Muscle of back (tissue), 11 donors: ENCODE measurements around the gene CCDC97. TPM values are rescaled to one million over a fixed set of nuclear protein-coding genes. Genes with fewer than 3 reads are reported as not detected.
"Not testable (repeated sequence)": the region's sequence is repeated elsewhere in the genome, so short reads cannot be mapped to it uniquely, and the experiment has no call there.

Experiments used
- DNase-seq, 3 donors: peaks; one replicate each; pipeline versions ENCODE4 v3.0.0 to v3.0.0-alpha.2; 2013
- polyA plus RNA-seq, 10 donors: library from polyadenylated mRNA; unstranded; fragments of 120-200 nt; gene quantifications; one replicate each; pipeline ENCODE4 v1.2.1, GENCODE V29; 2013; ENCODE audit not compliant: insufficient read length in 10 of 10

The CCDC97 gene
- polyA plus RNA-seq, 10 donors = 31.3 to 35.7 (median 33.2) TPM

DNA sequence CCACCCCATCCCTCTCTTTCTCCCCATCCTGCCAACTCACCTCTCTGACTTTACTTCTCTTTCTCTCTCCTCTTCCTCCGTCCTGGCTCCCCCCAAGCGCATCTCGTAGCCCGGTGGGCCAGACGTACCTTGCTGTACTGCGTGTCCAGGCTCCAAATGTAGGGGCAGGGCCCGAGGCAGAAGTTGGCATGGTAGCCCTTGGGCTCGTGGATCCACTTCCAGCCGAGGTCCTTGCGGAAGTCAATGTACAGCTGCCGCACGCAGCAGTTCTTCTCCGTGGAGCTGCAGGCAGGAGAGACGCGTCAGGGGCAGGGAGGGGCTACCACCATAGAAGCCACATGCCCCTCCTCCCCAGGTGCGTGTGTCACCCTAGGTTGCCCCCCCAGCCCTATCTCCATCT is 22.0 kb downstream of the CCDC97 start:
- no peak for DNase-seq

DNA sequence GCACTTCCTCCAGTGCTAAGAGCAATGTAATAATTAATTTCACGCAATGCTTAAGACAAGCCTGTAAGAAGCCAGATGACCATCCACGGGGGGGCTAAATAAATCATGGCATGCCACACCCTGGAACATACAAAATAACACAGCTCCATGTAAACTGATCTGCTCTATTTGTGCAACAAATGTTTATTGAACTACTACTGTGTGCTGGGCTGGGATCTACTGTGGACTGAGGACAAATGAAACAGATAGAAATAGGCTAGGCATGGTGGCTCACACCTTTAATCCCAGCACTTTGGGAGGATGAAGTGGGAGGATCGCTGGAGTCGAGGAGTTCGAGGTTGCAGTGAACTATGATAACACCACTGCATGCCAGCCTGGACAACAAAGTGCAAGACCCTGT is 22.5 kb downstream of the CCDC97 start:
- no peak for DNase-seq

DNA sequence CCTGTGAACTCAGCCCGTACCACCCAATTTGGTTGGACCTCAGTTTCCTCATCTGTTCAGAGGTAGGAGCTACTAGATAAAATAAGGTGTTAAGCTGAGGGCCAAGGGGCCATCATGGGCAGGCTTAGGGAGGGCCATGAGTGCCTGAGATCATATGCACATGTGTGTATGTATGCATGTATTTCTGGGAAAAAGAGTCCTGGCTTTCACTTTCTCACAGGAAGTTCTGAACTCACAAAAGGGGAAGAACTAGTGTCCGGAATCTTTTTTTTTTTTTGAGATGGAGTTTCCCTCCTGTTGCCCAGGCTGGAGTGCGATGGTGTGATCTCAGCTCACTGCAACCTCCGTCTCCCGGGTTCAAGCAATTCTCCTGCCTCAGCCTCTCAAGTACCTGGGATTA is 24.8 kb downstream of the CCDC97 start:
- no peak for DNase-seq

DNA sequence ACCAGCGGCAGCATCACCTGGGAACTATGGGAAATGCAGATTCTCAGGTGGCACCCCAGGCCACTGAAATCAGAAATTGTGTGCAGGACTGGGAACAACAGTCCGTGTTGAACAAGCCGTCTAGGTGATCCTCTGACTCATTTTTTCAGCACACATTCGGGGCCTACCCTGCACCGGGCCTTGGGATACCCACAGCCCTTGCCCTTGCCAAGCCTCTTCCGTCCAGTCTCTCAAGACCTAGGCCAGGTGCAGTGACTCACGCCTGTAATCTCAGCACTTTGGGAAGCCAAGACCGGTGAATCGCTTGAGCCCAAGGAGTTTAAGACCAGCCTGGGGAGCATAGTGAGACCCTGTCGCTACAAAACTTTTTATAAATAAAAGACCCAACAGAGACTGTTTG is 25.5 kb downstream of the CCDC97 start:
- no peak for DNase-seq

DNA sequence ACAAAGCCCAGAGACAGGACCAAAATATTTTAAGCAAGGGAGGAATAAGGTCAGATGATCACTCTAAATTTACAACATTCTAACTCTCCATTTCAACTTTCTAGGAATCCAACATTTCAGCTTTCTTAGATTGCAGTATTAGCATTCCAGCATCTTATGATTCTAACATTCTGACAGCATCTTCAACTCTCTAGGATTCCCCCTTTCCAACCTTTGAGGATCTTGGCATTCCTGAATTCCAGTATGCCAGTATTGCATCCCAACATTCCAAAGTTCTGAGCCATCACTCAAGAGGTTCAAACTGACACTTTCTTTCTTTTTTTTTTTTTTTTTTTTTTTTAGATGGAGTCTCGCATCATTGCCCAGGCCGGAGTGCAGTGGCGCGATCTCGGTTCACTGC is 30.0 kb downstream of the CCDC97 start:
- DNase-seq = no peak

DNA sequence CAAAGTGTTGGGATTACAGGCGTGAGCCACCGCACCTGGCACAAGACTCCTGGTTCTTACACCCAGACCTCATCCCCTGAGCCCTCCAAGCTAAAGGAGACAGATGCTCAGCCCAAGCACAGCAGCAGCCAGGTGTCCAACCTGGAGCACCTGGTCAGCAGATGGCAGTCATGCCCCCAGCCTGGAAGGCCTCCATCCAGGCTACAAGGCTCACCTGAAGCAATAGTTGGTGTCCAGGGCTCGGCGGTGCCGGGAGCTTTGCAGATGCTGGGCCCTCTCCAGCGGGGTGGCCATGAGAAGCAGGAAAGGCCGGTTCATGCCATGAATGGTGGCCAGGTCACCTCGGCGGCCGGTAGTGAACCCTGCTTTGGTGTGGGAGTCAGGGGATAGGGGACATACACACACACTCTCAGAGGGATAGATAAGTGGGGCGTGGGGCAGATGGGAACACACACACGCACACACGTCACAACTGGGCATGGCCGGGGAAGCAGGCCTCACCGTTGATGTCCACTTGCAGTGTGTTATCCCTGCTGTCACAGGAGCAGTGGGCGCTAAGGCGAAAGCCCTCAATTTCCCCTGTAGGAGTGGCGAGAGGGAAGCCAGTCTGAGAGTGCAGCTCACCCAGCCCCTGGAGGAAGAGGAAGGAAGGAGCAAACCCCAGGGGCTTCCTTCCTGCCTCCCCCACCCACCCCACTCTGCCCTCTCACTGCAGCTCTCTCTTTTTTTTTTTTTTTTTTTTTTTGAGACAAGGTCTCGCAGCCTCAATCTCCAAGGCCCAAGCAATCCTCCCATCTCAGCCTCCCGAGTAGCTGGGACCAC is 31.9 kb downstream of the CCDC97 start:
- DNase-seq = no peak

DNA sequence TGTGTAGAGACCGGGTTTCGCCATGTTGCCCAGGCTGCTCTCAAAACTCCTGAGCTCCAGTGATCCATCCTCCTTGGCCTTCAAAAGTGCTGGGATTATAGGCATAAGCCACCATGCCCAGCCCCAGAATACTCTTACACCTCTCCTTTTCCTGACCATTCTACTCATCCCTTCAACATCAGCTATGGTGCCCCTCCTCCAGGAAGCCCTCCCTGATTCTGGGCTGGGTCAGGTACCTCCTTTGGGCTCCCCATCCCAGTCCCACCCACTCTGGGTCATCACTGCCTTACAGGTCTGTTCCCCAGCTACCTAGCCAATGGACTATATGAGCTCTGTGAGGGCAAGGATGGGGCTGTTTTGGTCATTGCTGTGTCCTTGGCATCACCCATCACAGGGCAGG is 34.2 kb downstream of the CCDC97 start:
- no peak for DNase-seq

DNA sequence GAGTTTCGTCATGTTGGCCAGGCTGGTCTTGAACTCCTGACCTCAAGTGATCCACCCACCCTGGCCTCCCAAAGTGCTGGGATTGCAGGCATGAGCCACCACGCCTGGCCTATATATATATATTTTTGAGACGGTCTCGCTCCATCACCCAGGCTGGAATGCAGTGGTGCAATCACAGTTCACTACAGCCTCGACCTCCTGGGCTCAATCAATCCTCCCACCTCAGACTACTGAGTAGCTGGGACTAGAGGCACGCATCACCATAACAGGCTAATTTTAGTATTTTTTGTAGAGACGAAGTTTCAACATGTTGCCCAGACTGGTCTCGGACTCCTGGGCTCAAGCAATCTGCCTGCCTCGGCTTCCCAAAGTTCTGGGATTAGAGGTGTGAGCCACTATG is 36.9 kb downstream of the CCDC97 start:
- DNase-seq = not testable (repeated sequence)

DNA sequence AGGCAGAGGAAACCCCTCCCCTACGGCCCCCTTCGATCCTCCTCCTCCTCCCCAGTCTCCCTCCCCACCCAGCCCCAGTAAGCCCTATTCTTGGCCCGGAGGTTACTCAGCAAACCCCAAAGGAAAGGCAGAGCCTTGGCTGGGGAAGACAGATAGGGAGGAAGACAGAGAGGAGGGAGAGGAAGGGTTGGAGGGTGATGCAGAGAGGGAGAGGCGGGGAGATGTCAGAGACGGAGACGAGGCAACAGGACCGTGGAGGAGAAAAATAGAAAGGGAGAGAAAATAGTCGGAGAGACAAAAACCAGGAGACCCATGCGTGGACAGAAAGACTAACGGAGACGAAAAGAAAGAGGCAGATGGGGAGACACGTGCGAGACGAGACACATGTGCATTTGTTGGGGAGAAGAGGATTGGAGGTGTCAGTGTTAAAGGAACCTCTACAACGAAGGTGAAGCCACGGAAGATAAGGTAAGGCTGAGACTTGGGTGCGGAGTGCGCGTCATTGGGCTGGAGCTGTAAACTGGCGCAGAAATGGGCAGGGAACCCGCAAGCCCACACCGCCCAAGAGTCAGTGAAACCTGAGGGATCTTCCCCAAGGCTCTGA is 40.9 kb downstream of the CCDC97 start:
- DNase-seq = no peak

DNA sequence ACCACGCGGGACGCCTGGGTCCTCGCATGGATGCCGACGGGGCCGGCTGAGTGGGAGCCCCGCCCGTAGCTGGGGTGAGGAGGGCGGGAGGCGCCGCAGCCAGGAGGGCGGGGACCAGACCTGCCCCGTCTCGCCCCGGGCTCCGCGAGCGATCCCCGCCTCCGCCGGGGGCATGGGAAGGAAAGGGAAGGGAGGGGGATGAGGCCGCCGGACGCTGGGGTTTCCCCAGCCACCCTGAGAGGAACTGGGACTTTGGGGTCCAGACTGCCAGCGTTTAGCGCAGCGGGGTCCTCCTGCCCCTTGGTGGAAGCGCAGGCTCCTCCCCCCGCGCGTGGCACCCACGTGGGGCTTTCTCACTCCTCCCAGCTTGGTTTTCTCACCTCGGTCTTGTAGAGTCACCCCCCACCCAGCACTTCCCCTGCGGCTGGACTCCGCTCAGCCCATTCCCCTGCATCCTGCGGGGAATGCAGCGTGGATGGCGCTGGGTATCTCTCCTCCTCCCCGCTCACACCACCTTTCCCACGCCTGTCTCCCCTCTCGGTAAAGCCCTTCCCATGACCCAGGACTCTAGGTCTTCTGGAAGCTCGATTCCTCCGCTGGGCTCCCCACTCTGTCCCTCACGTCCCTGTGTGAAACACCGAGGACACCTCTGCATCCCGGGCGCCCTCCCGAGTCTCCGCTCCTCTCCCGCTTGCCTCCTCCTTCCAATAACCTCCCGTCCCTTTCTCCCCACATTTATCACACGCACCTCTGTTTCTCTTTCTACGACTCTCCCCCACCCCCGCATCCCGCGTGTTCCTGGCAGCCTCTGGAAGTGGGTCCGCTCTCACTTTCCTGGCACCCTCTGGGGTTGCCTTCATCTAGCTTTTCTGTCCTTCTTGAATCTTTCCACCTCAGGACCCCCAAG is 41.6 kb downstream of the CCDC97 start:
- DNase-seq = peak in 1 of 3 donors; percentile 71

DNA sequence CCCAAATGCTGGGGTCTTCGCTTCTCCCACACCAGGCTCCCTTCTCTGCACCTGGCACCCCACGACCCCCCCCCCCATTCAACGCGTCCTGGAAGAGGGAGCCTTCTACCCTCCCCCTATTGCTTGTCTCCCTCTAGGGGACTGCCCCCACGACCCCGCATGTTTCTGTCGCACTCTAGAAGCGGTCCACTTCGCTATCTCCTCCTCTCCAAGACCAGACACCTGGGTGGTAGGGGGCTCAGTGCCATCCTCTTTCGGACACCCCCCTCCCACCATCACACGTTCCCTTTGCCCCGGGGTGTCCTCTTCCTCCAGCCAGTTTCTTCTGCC is 42.3 kb downstream of the CCDC97 start:
- DNase-seq = no peak

DNA sequence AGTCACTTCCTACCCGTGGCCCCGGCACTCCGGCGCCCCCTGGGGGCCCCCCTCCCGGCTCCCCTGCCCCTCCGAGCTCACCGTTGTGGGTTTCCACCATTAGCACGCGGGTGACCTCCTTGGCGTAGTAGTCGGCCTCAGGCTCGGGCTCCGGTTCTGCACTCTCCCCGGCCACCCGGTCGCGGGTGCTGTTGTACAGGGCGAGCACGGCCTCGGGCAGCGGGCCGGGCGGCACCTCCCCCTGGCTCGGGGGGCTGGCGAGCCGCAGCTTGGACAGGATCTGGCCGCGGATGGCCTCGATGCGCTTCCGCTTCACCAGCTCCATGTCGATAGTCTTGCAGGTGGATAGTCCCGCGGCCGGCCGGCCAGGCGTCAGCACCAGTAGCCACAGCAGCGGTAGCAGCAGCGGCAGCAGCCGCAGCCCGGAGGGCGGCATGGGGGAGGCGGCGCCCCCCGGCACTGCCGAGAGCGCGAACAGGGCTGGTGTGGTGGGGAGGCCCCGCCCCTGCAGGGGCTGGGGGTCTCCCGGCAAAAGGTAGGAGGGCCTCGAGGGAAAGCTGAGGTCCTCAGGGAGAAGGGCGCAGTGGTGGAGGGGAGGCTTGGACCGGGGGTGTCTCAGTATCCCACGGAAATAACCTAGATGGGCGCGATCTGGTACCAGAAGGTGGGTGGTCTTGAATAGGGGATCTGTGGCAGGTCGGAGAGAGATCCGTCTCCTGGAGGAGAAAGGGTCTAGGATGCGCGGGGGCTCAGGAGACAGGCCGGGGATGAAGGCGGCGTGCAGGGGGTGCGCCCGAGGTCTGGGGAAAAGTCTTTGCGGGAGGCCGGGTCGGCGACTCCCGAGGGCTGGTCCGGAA is 42.9 kb downstream of the CCDC97 start:
- peak in 1 of 3 donors; percentile 64 for DNase-seq

DNA sequence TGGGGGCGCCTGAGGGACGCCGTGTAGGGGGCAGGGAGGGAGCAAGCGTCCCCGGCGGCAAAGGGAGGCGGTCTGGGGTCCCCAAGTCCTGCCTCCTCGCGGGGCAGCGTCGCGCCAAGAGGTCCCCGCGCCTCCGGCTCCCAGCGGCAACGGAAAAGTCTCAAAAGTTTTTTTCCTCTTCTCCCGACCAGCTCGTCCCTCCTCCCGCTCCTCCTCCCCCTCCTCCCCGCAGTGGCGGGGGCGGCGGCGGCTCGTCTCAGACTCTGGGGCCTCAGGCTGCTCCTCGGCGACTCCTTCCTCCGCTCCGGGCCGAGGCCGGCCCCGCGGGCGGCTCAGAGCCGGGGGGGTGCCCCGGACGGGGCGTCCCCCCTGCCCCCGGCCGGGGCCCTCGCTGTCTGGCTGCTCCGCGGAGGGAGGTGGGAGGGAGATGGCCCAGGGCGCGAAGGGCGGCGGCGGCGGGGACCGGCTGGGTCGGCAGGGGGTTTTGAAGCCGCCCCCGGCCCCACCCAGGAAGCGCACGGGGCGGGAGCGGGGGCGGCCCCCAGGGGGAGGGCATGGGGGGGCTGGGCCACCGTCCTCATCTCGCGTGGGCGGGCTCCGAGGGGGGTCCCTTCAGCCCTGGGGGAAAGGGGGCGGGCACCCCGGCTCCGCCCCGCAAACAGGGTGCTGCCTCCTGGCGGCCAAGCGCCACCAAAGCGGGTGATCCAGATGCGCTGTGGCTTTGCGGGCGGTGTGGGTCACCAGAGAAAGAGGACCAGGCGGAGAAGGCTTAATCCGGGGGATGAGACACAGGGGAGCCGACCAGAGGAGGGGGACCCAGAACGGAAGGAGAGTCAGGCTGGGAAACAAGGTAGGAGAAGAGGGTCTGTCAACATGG is 43.7 kb downstream of the CCDC97 start, which contains the start of gene TGFB1:
TSS of gene TGFB1 (minus strand) at position 457 of the 877 bp plus-strand sequence. CDS start 878 bp downstream, outside the sequence.
- peak; percentile 83 to 87 (median 83) for DNase-seq

DNA sequence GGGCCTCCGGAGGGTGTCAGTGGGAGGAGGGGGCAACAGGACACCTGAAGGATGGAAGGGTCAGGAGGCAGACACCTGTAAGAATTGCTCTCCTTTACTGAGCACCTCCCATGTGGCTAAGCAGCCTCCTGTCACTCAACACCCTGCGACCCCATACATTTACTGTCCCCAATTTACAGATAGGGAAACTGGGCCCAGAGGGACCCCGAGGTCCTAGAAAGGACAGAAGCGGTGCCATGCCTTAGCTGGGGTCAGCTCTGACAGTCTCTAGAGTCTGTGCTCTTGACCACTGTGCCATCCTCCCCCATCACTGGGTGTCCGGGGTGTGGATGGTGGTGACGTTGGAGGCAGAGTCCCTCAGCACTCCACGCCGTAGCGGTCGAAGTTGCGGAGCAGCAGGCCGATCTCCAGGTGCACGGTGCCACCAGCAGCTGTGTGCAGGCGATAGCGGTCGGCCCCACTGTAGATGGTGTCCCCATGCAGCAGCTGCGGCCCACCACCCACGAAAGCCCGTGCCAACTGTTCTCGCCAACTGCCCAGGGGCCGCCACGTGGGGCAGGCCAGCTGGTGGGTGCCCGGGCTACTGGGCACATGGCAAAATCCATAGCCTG is 44.5 kb downstream of the CCDC97 start:
- no peak for DNase-seq

DNA sequence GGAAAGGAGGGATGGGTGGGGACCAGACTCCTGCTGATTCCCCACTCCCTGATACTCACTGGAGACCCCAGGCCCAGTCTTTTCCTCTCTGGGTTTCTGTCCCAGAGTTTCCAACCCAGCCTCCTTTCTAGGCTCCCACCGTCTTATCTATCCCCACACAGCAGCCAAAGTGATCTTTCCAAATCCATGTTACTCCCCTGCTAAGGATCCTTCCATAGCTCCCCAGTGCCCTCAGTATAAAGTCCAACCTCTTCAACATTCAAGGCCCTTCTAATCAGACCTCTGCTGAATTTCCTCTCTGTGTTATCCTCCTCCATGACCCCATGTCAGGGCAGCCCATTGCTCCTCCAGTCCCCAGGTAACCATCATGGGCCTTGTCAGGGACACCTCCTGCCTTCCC is 45.1 kb downstream of the CCDC97 start:
- no peak for DNase-seq

DNA sequence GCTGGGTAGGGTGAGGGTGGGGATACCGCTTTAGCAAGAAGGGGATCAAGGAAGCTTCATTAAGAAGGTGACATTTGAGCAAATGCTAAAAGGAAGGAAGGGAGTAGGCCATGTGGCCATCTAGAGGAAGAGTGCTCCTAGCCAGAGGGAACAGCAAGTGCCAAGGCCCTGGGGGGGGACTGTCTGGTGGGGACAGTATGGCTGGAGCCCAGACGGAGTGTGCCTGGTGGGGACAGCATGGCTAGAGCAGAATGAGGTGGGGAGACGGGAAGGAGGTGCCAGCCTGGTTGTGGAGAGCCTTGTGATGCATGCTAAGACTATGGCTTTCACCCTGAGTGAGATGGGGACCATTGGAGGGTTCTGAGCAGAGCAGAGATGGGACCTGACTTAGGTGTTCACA is 45.8 kb downstream of the CCDC97 start:
- no peak for DNase-seq

DNA sequence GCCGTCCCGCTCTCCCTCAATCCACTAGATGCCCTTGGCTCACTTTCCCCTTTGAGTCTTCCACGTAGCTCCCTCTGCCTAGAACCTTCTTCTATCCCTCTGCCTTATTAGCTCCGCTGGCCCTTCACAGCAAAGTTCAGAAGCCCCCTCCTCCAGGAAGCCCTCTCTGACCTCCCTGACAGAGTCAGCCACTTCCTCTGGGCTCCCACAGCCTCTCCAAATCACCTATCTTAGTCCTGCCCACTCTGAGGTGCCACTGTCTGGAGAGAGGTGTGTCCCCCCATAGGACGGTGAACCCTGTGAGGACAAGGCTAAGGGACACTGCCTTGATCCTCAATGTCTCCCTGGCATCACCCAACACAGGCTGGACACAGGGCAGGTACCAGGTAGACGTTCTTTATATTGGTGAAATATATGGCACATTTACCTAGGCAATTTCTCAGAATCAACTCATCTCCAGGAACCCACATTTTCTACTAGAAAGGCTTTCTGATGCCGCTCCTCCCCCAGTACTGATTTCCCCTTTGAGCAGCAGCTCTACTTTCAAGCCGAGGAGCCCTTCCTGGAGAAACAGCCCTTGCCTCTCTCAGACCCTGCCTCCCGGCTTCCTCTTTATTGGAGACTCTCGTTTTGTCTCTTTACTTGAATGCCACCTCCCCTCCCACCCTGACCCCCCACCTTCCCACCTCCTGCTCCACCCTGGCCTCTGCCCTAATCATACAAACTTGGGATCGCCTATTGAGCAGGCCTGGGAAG is 47.2 kb downstream of the CCDC97 start:
- no peak for DNase-seq

DNA sequence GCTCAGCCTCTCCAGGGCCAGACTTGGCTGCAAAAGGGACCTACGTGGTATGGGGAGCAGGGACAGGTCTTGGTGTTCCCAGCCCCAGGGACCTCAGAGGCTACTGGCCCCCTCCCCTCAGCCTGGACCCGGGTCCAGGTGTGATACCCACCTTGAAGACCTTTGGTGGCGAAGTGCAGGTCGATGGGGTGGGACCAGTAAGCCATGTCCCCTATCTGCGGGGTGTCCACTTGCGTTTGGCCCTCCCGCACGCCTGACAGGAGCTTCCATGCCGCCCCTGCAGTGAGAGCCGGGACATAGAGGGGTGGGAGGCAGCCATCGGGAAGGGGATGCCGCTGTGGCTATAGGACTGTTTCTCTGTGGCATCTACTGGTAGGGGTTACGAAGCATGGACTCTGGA is 47.8 kb downstream of the CCDC97 start:
- DNase-seq = no peak

DNA sequence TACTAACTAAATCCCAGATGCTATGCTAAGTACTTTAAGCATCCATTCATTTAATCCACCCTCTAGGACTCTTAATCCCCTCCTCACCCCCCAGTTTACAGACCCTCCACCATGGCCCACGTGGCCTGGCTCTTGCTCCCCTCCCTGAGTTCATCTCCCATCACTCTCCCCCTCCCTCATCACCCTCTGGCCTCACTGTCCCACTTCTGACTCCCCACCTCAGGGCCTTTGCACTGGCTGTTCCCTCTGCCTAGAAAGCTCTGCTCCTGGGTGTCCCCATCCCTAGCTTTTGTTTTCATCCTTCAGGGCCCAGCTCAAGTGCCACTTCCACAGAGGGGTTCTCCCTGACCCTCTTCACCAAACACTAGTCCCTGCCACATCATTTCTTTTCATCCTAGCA is 49.8 kb downstream of the CCDC97 start:
- no peak for DNase-seq
